Panc1 (cell line): ENCODE measurements around the gene MAGI1.

ENCODE experiments used
- TF ChIP-seq, protein P1 (sequence below): fragments of 450-650 bp; IDR thresholded peaks from 2 replicates; pipeline ENCODE4 v1.5.1; 2017; ENCODE audit warnings: mild to moderate bottlenecking
- TF ChIP-seq, protein P2 (sequence below), 2 experiments: IDR thresholded peaks; 2 replicates each; pipeline ENCODE4 v1.6.1; 2011 to 2012; ENCODE audit warnings: low read depth in 2 of 2, control low read depth in 1 of 2, low read length in 1 of 2, mild to moderate bottlenecking in 1 of 2, moderate library complexity in 1 of 2; ENCODE audit not compliant: insufficient read depth in 1 of 2

DNA sequence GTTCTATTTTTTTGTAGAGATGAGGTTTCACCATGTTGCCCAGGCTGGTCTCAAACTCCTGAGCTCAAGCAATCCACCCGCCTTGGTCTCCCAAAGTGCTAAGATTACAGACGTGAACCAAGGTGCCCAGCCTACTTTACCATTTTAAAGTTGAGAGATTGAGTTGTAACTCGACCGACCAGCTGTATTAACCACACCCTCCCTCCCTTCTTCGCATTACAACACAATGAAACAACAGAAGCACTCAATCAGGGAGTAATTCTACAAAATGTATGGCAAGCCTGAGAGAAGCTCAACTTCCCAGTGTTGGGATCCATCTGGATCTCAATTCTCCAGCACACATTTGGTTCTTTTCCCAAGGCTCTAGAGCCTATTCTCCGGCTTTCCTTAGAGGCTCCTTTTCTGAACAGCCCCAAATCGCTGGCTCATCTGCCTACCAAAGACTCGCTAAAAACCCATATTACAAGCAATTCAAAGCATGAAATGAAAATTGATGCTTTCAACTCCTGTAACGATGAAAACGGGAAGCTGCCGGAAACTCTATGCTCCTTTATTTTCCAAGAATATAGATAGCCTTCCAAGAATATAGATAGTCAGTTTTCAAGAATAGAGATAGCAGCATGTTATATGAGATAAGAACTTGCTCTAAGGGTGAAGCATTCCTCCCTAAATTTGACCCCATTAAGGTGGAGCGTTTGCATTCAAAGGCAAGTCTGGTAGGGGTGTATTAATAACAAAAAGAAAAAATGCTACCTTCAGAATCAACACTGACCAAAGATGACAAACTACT lies 450.9 kb downstream of the MAGI1 start:
- TF ChIP-seq, protein P1, sequence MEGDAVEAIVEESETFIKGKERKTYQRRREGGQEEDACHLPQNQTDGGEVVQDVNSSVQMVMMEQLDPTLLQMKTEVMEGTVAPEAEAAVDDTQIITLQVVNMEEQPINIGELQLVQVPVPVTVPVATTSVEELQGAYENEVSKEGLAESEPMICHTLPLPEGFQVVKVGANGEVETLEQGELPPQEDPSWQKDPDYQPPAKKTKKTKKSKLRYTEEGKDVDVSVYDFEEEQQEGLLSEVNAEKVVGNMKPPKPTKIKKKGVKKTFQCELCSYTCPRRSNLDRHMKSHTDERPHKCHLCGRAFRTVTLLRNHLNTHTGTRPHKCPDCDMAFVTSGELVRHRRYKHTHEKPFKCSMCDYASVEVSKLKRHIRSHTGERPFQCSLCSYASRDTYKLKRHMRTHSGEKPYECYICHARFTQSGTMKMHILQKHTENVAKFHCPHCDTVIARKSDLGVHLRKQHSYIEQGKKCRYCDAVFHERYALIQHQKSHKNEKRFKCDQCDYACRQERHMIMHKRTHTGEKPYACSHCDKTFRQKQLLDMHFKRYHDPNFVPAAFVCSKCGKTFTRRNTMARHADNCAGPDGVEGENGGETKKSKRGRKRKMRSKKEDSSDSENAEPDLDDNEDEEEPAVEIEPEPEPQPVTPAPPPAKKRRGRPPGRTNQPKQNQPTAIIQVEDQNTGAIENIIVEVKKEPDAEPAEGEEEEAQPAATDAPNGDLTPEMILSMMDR = no peak
- TF ChIP-seq, protein P2, sequence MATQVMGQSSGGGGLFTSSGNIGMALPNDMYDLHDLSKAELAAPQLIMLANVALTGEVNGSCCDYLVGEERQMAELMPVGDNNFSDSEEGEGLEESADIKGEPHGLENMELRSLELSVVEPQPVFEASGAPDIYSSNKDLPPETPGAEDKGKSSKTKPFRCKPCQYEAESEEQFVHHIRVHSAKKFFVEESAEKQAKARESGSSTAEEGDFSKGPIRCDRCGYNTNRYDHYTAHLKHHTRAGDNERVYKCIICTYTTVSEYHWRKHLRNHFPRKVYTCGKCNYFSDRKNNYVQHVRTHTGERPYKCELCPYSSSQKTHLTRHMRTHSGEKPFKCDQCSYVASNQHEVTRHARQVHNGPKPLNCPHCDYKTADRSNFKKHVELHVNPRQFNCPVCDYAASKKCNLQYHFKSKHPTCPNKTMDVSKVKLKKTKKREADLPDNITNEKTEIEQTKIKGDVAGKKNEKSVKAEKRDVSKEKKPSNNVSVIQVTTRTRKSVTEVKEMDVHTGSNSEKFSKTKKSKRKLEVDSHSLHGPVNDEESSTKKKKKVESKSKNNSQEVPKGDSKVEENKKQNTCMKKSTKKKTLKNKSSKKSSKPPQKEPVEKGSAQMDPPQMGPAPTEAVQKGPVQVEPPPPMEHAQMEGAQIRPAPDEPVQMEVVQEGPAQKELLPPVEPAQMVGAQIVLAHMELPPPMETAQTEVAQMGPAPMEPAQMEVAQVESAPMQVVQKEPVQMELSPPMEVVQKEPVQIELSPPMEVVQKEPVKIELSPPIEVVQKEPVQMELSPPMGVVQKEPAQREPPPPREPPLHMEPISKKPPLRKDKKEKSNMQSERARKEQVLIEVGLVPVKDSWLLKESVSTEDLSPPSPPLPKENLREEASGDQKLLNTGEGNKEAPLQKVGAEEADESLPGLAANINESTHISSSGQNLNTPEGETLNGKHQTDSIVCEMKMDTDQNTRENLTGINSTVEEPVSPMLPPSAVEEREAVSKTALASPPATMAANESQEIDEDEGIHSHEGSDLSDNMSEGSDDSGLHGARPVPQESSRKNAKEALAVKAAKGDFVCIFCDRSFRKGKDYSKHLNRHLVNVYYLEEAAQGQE (IDR thresholded peaks at IDR 0.05; ENCODE audit: insufficient read depth in 1 of 2, low read depth in 2 of 2, low read length in 1 of 2) = no peak
